CD4-positive, alpha-beta T cell treated with Interleukin-21 for 1 hour (primary cell): ENCODE measurements around the gene GPR84.
"Not testable (repeated sequence)": the region's sequence is repeated elsewhere in the genome, so short reads cannot be mapped to it uniquely, and the experiment has no call there.

Experiments used
- DNase-seq: peaks from one replicate; pipeline ENCODE4 v3.0.0-alpha.2; 2020

GPR84 gene

DNA sequence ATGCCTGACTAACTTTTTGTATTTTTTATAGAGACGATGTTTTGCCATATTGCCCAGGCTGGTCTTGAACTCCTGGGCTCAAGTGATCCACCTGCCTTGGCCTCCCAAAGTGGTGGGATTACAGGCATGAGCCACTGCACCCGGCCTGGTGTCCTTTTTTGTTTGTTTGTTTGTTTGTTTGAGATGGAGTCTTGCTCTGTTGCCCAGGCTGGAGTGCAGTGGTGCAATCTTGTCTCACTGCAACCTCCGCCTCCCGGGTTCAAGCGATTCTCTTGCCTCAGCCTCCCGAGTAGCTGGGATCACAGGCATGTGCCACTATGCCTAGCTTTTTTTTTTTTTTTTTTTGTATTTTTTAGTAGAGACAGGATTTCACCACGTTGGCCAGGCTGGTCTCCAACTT, 10.0 kb downstream of the GPR84 start:
- not testable (repeated sequence) for DNase-seq

DNA sequence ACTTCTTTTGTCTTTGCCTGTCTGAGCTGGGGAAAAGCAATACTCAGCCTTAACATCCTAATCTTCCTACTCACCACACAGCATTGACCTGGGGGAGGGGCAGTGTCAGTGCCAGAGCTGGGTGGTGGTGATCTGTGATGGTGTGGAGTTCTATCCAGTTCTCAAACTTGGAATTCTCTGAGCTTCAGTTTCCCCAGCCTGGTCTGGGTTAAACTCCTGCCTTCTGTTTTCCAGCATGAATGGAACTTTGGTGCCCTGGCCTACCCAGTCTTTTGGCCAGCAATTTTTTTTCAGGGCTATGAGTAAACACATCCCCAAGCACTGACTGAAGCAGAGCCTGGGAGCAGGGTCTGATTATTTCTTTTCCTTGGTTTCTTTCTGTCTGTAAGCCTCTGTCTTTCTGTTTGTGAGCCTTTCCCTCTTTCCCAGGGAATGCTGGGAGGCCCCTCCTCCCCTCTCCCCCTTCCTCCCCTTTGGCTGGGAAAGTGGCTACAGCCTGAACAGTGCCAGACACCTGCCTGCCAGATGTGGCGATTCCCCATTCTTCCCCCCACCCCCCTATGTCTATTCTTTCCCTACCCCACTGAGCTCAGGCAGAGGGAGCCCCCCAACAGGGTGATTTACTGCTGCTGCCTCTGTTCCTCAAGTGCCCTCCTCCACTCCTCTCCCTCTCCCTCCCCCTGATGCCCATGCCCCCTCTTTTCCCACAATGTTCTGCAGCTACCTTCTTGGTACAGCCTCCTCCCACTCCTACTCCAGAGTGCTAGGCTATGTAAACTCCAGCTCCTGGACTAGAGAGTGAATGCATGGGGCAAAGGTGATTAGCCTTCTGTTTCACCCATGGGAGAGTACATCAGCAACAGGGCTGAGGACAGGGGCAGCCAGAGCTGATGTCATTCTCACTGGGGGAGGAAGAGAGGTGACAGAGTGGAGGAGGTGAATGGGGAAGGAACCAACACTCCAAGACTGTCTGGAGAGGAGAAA, 11.1 kb downstream of the GPR84 start:
- DNase-seq, result no peak

DNA sequence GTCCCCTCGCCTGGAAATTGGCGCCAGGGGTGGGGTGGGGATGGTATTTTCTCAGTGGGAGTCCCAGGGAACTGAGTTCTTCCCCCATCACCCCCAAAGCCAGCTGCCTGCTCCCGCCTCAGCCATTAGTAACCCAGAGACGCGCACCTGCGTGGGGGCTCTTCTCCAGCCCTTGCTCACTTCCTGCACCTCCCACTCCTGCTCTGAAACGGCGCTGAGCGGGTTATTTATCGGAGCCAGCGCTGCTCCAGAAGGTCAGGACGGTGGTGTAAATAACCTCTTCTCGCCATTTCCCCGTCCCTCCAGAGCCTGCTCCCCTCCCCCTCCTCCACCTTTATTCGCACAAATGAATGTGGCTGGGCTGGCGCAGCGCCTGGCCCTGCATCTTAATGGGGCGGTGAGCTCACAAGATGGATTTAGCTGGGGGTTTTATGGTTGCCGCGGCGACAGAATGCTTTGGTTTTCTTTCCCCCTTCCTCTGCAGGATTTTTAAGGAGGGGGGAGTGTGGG, 12.2 kb downstream of the GPR84 start:
- DNase-seq, result no peak

DNA sequence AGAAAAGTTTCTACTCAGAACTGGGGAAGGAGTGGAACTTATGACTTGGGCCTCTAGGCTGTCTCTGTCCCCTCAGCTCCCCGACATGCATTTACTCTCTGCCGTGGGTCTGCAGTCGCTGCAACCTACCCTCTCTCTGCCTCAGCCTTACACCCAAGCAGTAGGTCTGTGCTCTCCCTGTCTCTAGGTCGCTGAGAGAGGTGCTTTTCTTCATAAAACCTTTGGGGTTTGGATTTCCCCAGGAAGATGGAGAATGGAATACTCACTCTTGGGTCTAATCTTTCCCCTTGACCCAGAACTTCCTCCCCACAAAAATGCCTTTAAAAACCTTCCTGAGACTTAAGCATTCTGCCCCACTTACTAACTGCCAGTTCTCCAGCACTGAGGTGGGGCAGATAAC, 12.9 kb downstream of the GPR84 start:
- DNase-seq, result no peak

DNA sequence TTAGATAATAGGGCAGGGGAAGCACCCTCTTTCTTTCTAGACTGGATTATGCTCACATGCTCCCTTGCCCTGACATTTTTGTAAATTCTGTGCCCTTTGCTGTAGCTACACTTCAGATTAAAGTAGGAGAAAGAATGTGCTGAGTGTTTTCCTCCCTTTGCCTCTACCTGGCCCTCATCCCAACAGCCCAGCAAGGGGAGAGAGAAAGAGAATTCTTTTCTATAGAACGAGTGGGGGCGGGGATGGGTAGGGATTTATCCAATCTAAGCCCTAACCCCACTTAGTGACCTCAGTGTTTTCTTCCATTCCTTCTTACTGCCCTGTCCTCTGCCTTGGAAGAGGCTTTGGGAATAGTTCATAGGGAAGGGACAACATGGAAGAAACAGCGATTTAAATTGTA, 13.5 kb downstream of the GPR84 start:
- DNase-seq, result no peak

DNA sequence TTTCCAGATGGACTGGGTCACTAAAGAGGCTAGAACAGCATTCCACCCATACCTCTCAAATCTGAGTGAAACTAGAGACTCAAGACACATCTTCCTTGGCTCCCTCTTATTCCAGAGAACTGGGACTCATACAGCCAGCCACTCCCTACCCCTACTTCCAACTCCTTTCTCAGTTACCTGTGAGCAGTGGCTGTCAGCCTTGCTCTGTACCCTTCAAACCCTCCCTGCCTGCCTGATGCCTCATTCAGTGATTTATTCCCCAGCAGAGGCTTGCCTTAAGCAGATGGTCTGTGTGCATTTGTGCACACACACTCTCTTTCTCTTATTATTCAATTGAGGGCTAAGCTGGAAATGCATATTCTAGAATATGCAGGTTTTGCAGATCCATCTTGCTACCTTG, 14.6 kb downstream of the GPR84 start:
- no peak for DNase-seq

DNA sequence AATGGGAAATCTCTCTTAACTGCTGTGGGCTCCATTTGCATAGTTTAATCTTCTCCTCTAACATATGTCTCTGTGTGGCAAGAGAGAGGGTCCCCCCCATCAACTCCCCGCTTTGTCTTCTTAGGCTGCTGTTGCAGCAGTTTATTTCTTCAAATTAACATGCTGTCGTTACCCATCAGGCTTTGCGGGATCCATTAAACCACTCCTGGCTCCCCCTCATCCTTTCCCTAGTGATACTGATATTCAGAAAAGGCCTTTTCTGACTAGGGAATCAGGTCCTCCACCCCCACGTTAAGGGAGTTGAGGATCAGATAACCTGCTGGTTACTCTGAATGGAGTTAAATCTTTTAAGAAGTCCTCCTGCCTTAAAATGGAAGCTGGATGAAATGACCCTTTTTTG, 15.2 kb downstream of the GPR84 start:
- no peak for DNase-seq

DNA sequence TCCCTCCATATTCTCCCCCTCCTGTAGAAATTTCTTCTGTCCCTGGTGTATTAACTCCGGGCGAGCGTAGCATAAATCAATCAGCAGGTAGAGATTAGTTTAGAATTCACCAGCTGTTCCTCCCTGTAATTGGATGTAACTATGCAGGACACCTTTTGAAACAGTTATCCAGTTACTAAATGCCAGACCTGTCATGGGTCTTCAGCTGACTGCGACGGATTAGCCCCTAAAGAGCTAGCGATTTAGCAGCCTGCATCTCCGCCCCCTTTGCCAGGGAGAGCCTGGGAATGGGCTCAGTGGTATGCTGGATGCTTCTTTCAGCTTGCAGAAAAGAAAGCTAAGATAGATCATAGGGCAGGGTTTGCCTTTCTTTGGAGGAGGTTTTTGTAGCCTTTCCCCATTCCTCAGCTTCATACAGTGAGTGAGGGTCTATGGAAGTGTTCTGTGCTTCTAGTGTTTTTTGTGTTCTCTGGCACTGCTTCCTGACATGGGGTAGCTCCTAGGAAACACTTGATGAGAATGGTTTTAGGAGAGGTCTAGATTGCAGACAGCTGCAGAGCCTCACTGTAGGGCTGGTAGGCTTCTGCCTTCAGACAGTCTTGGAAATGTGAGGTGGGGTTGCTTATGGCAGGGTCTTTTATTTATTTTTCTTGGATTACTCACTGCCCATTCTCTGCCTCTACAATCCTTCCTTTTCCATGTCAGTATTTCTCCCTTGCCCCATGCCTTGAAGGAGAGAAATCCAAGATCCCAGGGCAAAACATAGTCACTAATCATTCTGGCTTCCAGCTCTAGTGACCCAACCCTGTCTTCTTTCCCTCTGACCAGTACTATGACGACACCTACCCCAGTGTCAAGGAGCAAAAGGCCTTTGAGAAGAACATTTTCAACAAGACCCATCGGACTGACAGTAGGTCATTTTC, 22.6 kb downstream of the GPR84 start:
- no peak for DNase-seq

DNA sequence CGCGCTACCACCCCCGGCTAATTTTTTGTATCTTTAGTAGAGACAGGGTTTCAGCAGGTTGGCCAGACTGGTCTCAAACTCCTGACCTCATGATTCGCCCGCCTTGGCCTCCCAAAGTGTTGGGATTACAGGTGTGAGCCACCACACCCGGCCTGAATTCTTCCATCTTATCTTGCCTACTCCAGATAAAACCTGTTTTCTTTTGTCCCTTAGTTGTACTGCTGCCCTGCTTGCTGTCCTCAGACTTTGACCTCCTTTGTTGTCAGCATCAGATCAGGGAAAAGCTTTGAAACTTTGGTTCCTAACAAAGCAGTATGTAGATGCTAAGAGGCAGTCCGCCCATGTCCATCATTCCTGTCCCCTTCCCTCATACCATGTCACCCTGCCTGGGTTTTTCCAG, 23.4 kb downstream of the GPR84 start:
- DNase-seq, result no peak

DNA sequence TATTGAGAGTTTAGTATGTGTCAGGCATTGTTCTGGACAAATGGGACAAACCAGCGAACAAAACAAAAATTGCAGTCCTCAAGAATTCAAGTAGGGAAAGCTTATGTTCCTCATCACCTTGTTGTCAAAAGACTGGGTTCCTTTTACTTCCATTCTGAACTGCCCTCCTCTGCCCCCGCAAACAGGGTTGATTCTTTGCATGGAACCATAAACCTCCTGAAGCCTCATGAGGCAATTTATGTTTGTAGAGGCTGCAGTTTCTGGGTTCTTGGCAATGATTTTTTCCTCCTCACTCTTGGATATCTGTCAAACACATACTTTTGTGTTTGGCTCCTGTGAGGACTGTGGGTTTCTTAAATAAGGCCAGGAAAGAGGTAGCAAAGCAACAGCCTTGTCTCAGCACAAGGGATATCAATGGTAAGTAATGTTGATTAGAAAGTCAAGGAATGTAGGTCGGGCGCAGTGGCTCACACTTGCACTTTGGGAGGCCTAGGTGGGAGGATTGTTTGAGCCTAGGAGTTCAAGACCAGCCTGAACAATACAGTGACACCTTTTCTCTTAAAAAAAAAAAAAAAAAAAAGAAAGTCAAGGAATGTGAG, 25.5 kb downstream of the GPR84 start:
- no peak for DNase-seq

DNA sequence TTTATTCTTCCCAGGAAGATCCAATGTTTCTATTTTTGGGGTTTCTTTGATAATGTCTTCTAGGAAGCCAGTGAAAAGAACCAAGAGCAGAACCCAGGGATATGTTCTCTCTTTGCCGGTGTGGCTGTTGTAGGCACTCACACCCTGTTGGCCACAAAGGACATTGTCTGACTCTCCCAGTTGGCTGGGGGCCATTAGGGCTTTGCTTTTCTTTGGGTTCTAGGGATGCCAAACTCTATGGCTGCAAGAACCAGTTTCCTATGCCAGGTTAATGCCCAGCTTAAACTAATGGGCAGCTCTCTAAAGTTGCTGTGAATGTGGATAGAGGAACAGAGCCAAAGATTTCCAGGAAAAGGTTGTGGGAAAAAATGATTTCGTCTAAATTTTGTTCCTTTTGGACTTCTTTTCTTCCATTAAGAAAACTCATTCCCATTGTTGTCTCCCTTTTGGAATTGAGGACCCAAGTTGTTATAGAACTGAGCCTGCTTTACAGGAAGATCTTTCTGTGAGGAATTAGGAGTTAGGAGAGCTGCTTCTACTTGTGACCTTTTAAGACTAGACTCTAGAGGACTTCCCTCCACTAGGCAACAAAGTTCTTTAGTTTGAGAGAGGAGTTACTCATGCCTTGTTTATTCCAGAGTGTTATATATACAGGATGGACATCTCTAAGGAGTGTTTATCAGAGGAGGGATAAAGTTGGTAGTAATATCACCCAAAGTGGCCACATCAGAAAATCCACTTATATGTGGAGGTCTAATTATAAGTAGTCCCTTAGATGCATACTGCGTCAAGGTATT, 26.2 kb downstream of the GPR84 start:
- DNase-seq, result no peak

DNA sequence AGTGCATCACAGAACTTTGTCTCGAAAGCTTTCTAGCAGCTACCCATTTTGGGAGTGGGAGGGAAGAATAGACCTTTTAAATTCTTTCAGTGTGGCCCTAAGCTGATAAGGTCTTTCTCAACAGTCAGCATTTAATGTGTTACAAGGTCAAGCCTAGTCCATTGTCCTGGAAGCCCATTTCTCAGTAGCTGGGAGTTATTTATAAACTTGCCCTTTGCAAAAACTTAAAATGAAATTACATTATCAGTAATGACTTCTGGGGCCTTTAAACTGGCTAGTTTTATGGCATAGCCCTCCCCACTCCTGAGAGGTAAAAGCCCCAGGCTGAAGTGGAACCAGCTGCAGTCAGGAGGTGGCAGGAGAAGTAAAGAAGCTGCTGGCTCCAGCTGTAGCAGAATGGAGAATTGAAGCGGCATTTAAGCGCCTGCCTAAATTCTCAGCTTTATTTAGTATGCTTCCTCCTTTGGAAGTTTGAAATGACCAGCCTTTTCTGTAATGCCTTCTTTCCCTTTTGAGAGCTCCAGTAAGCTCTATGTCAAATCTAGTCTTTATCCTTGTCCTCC, 26.9 kb downstream of the GPR84 start:
- no peak for DNase-seq

DNA sequence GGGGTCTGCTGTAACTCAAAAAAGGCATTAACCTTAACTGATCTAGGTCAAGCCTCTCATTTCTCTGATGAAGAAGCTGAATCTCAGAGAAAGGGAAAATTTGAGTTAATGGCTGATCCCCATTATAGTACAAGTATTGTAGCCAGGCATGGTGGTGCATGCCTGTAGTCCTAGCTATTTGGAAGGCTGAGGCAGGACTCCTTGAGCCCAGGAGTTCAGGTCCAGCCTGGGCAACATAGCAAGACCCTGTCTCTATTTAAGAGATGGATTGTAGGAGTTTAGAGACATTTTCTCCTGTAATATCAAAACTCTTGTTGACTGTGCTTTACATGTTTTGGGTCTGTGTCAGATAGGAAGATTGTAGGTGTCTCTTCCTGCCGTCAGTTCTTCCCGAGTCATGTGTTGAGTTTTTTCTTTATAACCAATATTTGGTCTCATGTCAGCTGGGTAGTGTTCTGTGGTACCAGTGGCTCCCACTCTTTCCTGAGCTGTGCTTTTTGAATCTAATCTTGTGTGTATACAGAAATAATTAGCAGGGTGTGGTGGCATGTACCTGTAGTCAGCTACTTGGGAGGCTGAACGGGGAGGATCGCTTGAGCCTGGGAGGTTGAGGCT, 30.8 kb downstream of the GPR84 start:
- no peak for DNase-seq

DNA sequence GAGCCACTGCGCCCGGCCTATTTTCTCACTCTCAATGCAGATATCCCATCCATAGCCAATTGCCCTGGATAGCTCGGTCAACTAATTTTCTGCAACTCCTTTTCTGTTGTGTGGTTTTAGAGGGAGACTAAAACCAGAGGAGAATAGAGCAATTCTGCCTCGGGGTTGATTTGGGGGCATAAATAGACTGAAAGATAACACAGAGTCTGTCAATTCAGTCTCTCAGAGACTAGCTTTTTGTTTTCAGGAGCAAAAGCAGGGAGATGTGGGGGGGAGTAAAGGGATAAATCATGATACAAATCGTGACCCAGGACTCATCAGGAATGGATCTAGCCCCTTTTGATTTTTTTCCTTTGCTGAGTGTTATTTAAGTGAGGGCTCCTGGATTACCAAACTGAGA, 32.8 kb downstream of the GPR84 start:
- DNase-seq, result no peak

DNA sequence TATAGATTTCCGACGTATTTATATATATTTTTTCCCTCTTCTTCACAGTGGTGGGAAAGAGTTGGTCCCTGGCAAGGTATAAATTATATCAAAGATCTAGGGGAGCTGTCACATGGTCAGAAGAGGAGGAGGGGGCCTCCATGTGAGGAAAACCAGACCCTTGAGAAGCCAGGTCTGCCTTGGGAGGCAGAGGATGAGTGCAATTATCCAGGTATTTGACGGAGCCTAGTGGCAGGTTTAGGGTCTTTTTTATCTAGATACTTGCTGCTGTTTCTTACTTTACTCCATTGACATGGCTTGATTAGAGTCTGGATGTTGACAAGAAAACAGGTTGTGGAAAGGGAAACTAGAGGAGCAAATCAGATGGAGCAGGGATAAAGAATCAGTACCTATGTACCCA, 33.8 kb downstream of the GPR84 start:
- no peak for DNase-seq

DNA sequence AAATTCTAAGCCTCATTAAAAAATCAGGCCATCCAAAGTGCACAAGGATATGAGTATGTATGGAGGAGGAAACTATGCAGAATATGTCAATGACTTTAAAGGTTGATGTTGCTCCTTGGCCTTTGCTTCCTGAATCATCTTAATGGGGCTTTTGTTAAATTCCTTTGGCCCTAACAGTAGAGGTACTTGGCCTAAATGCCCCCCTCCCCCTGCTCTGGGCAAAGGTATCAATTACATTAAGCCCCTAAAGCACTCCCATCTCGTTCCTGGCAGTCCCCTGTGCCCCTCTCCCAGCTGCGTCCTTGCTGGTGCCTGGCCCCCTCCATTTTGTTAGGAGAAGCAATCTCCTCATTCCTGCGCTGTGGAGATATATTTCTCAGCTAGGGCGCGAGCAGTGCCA, 34.5 kb downstream of the GPR84 start:
- DNase-seq, result no peak

DNA sequence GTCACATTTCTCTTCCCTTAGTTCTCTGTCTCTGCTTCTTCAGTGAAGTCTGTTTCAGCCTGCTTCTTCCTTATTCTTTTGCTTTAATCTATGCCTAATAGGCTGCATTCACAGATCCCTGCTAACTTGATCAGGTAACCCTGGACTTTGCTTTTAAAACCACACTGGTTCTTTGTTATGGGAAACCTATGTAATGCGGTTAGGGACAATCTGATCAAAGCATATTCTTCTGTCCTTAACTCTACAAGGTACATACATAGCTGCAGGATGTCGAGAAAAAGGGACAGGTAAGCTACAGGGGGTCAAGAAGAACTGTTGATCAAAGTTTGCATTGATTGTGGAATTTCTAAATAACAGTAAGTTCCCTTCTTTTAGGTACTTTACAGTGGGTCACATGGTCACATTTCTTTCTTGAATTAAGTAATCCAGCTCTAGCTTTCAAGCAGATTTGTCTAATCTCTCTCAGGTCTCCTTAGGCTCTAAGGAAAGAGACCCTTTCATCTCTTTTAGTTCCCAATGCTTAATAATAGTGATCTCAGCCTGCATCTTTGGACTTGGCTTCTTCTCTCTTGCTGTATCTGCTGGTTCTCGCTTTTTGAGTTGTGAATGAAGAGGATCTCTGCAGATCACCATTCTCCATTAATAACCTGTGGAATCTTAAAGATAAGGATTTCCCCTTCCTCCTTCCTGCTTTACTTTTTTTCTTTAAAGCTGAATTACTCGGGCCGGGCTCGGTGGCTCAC, 35.5 kb downstream of the GPR84 start:
- no peak for DNase-seq

DNA sequence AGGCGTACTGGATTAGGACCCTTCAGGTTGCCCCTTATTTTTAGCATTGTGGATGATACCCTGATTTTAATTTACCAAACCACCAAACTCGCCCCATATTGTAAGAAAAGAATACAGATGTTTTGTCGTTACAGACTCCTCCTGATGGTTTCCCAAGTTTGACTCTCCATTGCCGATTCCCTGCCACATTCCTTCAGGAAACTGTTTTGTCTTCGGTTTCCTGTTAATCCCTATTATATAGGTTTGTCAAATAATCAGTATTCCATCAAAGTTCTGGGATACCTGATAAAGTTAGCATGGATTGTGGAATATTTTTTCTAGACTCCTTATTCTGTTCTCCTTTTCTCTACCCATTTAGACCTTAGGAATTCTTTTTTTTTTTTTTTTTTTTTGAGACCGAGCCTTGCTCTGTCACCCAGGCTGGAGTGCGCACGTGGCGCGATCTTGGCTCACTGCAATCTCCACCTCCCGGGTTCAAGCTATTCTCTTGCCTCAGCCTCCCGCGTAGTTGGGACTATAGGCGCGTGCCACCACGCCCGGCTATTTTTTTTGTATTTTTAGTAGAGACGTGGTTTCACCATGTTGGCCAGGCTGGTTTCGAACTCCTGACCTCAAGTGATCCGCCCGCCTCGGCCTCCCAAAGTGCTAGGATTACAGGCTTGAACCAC, 38.7 kb downstream of the GPR84 start:
- DNase-seq, result not testable (repeated sequence)

DNA sequence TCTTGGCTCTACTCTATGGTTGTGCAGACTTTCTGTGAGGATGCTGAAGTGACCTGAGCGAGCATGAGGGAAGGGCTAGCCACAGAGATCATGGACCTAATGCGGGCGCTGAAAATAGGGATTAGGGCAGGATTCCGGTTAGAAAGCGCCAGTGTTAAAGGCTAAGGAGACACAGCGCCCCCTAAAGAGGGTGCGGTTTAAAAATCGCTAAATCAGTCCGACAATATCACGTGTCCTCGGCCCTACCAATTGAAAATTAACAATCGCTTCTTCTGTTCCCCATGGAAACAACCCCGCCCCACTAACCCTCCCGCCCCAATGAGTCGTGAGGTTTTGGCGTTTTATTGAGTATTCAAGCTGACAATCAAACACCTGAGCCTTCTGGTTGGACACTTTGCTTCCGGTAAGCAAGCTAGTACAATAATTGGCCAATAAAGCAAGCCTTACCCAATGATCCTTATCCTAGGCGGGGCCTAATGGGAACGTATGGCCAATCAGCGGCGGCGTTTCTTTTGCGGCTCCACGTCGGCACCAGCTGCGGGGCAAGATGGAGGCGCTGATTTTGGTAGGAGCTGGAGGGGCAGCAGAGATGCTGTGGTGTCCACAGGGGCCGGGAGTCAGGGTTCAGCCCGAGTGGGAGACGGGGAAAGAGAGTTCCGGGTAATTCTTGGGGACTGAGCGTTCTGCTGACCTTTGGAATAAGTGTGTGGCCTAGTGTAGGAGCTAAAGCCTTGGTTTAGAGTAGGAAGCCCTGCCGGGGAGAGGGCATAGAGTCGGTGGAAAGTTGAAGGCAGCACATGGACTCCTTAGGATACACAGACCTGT, 39.5 kb downstream of the GPR84 start, which contains the start of gene COPZ1:
TSS of gene COPZ1 (plus strand) at position 515 of the 825 bp plus-strand sequence. CDS start at position 548, 33 bp downstream.
- DNase-seq, result peak; percentile 99
